ENCODE results near the gene HINFP. TPM values are rescaled to one million over a fixed set of nuclear protein-coding genes. Genes with fewer than 3 reads are reported as not detected.
"Not testable (repeated sequence)": the region's sequence is repeated elsewhere in the genome, so short reads cannot be mapped to it uniquely, and the experiment has no call there.

HINFP gene
- polyA plus RNA-seq, 1 donor from 2014 or later: 50.0 TPM

DNA sequence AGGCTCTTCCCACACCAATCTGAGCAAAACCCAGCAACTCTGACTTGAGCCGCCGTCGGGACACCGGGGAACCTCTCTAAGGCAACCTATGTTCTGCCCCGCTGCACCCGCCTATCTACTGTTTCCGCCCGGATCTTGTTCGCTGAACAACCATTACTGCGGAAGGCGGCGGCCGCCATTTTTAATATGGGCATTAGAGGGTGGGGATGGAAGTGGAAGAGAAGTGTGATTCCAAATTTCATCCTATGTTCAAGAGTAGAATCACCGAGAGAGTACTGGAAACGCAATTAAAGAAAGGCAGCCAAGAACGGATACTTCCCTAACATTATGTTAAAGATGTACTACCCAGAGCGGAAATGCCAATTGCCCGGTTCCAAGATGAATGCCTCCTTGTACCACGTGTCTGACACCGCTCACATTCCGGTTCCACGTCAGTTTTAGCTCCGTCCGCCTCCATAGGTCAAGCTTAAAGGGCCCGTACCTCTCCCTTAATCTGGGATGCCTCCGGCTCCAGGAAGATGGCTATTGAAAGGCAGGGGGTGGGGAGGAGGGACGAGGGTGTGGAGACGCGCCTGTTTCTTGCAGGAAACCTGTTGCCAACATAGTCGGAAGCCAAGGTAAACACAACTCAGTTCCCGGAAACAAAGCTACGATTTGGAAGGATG lies 19.5 kb upstream of the HINFP start, which contains the start of gene DPAGT1:
Gene DPAGT1 (minus strand): TSS at position 95 of the 665 bp plus-strand sequence. CDS start 198 bp downstream, outside the sequence.
- peak within 1 kb of the TSS; percentile 77 for H2AFZ ChIP-seq (ENCODE audit: low read depth, low read length)
- H3K4me2 ChIP-seq (ENCODE audit: low read length): peak within 1 kb of the TSS; percentile 88
- peak within 1 kb of the TSS; percentile 90 for H3K27ac ChIP-seq (ENCODE audit: low read length)
- H3K4me3 ChIP-seq (ENCODE audit: low read length): peak within 1 kb of the TSS; percentile 82
- H4K20me1 ChIP-seq (ENCODE audit: insufficient read depth): no peaks in the 10 kb centered on the region
- H3F3A ChIP-seq (ENCODE audit: insufficient read depth, low read length, poor library complexity, severe bottlenecking): no peaks in the 10 kb centered on the region
- no peaks in the 10 kb centered on the region for H3K79me2 ChIP-seq (replicated peaks; ENCODE audit: insufficient read depth, low read length)
- peak within 1 kb of the TSS; percentile 75 for H3K9ac ChIP-seq (ENCODE audit: low read length)
- peak; percentile 53 for TF ChIP-seq EP300 (conservative IDR thresholded peaks at IDR 0.05; ENCODE audit: poor library complexity, severe bottlenecking)
- no peak for TF ChIP-seq SMC3 (conservative IDR thresholded peaks at IDR 0.05; ENCODE audit: poor library complexity)
- peak; percentile 97 for TF ChIP-seq MXI1 (conservative IDR thresholded peaks at IDR 0.05; ENCODE audit: poor library complexity, severe bottlenecking)
- TF ChIP-seq, protein P1, sequence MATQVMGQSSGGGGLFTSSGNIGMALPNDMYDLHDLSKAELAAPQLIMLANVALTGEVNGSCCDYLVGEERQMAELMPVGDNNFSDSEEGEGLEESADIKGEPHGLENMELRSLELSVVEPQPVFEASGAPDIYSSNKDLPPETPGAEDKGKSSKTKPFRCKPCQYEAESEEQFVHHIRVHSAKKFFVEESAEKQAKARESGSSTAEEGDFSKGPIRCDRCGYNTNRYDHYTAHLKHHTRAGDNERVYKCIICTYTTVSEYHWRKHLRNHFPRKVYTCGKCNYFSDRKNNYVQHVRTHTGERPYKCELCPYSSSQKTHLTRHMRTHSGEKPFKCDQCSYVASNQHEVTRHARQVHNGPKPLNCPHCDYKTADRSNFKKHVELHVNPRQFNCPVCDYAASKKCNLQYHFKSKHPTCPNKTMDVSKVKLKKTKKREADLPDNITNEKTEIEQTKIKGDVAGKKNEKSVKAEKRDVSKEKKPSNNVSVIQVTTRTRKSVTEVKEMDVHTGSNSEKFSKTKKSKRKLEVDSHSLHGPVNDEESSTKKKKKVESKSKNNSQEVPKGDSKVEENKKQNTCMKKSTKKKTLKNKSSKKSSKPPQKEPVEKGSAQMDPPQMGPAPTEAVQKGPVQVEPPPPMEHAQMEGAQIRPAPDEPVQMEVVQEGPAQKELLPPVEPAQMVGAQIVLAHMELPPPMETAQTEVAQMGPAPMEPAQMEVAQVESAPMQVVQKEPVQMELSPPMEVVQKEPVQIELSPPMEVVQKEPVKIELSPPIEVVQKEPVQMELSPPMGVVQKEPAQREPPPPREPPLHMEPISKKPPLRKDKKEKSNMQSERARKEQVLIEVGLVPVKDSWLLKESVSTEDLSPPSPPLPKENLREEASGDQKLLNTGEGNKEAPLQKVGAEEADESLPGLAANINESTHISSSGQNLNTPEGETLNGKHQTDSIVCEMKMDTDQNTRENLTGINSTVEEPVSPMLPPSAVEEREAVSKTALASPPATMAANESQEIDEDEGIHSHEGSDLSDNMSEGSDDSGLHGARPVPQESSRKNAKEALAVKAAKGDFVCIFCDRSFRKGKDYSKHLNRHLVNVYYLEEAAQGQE (IDR thresholded peaks at IDR 0.05; ENCODE audit: borderline replicate concordance): peak; percentile 24
- peak; percentile 26 for TF ChIP-seq POLR2AphosphoS5 (IDR thresholded peaks at IDR 0.05)
- TF ChIP-seq, protein P2, sequence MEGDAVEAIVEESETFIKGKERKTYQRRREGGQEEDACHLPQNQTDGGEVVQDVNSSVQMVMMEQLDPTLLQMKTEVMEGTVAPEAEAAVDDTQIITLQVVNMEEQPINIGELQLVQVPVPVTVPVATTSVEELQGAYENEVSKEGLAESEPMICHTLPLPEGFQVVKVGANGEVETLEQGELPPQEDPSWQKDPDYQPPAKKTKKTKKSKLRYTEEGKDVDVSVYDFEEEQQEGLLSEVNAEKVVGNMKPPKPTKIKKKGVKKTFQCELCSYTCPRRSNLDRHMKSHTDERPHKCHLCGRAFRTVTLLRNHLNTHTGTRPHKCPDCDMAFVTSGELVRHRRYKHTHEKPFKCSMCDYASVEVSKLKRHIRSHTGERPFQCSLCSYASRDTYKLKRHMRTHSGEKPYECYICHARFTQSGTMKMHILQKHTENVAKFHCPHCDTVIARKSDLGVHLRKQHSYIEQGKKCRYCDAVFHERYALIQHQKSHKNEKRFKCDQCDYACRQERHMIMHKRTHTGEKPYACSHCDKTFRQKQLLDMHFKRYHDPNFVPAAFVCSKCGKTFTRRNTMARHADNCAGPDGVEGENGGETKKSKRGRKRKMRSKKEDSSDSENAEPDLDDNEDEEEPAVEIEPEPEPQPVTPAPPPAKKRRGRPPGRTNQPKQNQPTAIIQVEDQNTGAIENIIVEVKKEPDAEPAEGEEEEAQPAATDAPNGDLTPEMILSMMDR (IDR thresholded peaks at IDR 0.05; ENCODE audit: poor library complexity, severe bottlenecking): no peak
- TF ChIP-seq EZH2 (IDR thresholded peaks at IDR 0.05; ENCODE audit: borderline replicate concordance, insufficient read depth, low read length, poor library complexity, severe bottlenecking): no peak
- TF ChIP-seq RAD21 (conservative IDR thresholded peaks at IDR 0.05): no peak
- TF ChIP-seq TAF1 (IDR thresholded peaks at IDR 0.05; ENCODE audit: low read depth): peak; percentile 55
- H3K36me3 ChIP-seq (ENCODE audit: insufficient read depth, low read length): no peaks in the 10 kb centered on the region
- H3K9me2 ChIP-seq (ENCODE audit: insufficient read depth, low read length): no peaks in the 10 kb centered on the region
- H3K9me3 ChIP-seq (ENCODE audit: low read length): no peaks in the 10 kb centered on the region
- no peaks in the 10 kb centered on the region for H3K27me3 ChIP-seq (ENCODE audit: insufficient read depth, low read depth, low read length)

DNA sequence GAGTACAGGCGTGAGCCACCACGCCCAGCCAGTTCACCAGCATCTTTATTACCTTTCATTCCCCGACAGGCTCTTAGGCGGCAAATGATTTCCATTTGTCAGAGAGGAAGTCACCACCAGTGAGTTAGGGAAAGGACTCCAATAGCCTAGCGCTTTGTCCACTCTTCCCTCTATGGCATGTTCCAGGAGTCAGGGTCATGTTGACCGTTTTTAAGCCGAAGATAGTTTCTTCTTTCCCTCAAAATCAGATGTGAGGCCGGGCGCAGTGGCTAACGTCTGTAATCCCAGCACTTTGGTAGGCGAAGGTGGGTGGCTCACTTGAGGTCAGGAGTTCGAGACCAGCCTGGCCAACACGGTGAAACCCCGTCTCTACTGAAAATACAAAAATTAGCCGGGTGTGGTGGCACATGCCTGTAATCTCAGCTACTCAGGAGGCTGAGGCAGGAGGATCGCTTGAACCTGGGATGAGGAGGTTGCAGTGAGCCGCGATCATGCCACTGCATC lies 18.2 kb upstream of the HINFP start:
- H3F3A ChIP-seq (ENCODE audit: insufficient read depth, low read length, poor library complexity, severe bottlenecking); H4K20me1 ChIP-seq (ENCODE audit: insufficient read depth); H3K4me2 ChIP-seq (ENCODE audit: low read length); H3K36me3 ChIP-seq (ENCODE audit: insufficient read depth, low read length); H3K27me3 ChIP-seq (ENCODE audit: insufficient read depth, low read depth, low read length); H3K9me3 ChIP-seq (ENCODE audit: low read length); H3K9me2 ChIP-seq (ENCODE audit: insufficient read depth, low read length); H3K79me2 ChIP-seq (replicated peaks; ENCODE audit: insufficient read depth, low read length); H2AFZ ChIP-seq (ENCODE audit: low read depth, low read length): not testable (repeated sequence)
- peak overlapping the region; percentile 90 for H3K27ac ChIP-seq (ENCODE audit: low read length)
- H3K9ac ChIP-seq (ENCODE audit: low read length): peak overlapping the region; percentile 75
- peak overlapping the region; percentile 82 for H3K4me3 ChIP-seq (ENCODE audit: low read length)
